ENCODE results near the gene LYZL1.

DNA sequence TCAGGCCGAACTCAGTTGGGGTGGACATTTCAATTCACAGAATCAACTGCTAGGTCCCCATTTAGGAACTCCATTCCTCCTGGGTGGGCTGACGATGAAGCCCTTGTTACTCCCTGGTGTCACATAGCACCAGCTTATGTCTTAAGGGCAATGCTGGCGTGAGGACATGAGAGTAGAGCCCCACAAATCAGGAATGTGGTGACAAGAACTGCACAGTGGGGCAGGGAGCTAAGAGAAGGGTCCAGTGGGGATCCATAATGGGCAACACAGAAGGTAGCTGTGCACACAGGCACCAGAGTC is 57.0 kb downstream of the LYZL1 start:
- no peak for TF ChIP-seq TAF1 (IDR thresholded peaks at IDR 0.05; ENCODE audit: low read depth, low read length)
- TF ChIP-seq POLR2A (IDR thresholded peaks at IDR 0.05; ENCODE audit: low read depth, low read length): no peak
- TF ChIP-seq POLR2AphosphoS5 (IDR thresholded peaks at IDR 0.05; ENCODE audit: low read depth, low read length): no peak
- no peak for TF ChIP-seq POU2F2 (IDR thresholded peaks at IDR 0.05; ENCODE audit: low read depth, low read length)
- TF ChIP-seq SPI1 (IDR thresholded peaks at IDR 0.05; ENCODE audit: low read depth, low read length): no peak

Measured in GM12891 (cell line).